GM21423 (cell line): ENCODE results near the gene BORCS8.
A peak's percentile ranks its signal among the peaks of the same experiment; 100 is the strongest.
"Not testable (repeated sequence)": the region's sequence is repeated elsewhere in the genome, so short reads cannot be mapped to it uniquely, and the experiment has no call there.

Experiments
- ATAC-seq: cut with Tn5 transposase; IDR thresholded peaks from one replicate; pipeline ENCODE4 v1.9.1; 2021; ENCODE audit warnings: mild to moderate bottlenecking, moderate library complexity; ENCODE audit not compliant: unreplicated experiment

Gene BORCS8

DNA sequence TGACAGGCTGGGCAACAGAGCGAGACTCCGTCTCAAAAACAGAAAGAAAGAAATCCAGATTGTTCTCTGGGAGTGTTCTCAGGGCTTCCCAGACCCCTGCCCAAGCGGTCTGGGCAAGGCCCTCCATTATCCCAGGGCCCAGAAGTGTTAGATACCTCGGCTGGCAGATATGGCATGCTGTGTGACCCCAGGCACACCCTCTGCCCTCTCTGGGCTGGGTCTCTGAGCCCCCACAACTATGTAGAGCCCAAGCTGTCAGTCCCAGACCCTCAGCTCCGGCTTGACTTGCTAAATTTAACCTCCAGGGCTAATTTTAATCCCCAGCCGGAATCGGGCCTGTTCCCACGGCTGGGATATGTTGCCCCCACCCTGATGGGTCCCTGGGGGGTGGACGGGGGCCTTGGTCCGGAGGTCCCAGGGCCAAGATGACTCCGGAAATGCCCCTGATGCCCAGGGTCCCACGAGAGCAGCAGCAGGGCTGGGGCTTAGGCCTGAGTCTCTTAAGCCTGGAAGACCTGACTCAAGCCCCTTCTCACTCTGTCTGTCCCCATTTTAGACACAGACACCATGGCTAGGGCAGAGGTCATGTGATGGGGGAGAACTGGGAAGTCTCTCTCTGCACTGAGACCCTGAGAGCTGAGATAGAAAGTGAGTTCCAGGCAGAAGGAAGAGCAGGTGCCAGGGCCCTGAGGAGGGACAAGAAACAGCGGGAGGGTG is 39.1 kb downstream of the BORCS8 start:
- no peak for ATAC-seq

DNA sequence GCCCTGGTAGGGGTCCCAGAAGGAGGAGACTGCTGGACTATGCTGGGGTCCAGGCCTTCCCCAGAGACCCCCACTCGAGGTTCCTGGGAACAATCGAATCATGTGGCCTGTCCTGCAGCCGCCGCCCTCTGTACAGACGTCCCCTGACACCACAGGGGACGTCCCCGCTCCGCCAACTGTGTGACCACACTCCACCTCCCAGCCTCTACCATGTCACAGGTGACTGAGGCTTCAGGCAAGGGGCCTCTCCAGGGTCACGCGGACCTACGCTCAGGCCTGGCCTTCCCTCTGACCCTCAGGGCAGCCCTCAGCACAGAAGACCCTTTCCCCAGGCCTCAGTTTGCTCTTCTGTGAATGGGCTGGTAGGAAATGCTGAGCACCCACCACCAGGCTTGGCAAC is 40.5 kb downstream of the BORCS8 start:
- ATAC-seq: peak; percentile 50

DNA sequence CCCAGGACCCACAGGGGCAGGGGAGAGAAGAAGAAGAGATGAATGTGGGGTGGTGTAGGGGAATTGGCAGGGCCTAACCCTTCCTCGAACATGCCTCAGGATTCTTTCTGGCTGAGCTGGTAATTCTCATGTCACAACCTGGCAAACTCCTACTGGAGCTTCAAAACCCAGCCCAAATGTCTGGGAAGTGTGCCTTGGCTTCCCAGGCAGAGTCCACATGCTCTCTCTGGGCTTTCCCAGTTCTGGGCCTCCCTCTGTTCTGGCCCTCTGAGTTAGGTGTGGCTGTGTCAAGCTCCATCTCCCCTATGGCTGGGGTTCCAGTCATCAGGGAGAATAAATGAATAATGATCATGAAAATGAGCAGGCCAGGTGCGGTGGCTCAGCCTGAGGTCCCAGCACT is 42.5 kb downstream of the BORCS8 start:
- ATAC-seq: no peak

DNA sequence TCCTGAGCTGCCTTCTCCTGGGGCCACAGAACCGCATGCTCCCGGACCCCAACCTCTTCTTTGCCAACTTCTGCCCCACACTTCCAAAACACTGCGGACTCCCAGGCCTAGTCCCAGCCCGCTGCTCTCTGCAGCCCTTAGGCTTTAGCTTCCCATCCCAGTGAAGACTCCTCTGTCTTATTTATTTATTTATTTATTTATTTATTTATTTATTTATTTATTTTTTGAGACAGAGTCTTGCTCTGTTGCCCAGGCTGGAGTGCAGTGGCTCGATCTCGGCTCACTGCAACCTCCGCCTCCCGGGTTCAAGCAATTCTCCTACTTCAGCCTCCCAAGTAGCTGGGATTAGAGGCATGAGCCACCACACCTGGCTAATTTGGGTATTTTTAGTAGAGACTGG is 43.4 kb downstream of the BORCS8 start:
- ATAC-seq: not testable (repeated sequence)

DNA sequence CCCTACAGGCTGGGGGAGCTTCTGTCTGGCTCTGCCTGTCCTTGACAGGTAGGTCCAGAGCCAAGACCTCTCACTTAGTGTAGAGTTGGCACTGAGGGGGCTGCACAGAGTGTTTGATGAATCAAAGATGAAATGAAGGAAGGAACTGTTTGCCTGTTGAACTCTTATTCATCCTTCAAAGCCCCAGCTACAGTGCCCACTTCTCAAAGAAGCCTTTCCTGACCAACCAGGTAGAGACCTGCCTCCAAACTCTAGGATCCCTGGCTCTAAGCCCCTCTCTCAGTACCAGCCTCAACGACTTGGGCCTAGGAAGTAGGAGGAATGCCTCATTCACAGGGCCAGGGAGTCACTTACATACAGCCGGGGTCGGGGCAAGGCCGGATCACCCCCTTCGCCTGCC is 44.6 kb downstream of the BORCS8 start:
- ATAC-seq: no peak

DNA sequence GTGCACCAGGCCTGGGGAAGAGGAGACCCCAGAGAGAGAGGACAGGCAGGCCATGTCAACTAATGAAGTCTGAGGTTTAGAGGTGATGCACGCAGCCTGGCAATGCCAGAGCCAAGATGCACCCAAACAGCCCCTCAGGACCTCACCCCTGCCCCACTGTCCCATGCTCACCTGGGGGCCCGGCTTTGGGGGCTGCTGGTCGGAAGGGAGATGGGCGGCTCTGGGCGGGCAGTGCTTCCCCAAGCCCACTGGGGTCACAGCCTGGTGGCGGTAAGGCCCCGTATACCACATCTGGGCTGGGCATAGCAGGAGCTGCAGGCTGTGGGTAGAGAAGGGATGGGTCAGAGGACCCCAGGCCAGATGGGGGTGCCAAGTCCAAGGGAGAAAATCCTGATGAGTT is 45.1 kb downstream of the BORCS8 start:
- ATAC-seq: no peak

DNA sequence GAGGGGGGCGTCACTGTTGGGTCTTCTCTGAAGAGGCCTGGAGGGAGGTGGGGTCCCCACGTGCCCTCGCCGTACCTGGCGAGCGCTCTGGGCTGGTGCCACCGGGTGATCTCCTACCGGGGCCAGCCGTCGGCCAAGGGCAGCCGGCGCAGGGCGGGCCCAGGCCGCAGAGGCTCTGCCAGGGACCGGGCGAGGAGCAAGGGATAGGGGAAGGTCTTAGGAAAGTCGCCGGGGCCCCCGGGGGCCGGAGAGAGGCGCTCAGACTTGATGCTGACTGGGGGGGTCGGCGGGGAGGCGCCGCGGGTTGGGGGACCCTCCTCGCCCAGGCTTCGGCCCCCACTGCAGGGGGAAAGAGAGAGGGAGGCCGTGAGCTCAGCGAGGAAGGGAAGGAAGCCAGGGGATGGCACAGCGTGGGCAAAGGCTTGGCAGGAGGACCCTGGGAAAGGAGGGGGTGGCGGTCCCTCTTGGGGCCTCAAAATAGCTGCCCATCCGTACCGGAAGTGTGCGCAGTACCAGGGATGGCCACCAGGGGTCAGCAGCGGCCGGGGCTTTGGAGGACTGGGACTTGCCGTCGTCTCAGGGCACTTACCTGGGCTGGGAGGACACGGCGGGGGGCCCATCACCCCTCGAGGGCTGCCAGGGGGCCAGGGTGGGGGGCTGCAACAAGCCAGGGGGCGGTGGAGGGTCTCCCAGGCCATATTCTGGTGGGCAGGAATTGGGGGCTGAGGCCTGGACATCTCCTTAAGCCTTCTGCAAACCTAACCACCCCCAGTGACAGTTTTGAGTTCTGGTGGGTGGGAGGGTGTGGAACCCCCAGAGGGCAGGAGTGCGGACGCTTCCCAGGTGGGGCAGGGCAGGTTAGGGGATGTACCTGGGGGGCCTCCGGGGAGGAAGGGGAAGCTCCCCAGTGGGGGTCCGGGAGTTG is 46.0 kb downstream of the BORCS8 start:
- ATAC-seq: no peak

DNA sequence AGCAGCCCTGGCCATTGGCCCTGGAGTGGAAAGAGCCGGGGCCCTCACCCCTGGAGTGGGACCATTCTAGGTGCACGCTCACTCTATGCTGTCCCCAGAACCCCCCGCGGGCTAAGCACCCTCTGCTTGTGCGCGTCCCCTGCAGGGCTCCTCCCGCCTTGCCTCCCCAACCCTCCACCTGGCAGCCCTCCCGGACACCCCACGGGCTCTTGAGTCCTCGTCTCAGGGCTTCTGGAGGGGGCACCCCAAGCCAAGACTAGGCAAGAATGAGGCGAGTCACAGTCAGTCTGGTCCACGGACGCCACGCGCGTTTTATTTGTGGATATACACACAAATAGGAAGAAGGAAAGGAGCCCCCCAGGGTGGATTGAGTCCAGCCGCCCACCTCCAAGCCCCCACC is 46.7 kb downstream of the BORCS8 start:
- ATAC-seq: no peak

DNA sequence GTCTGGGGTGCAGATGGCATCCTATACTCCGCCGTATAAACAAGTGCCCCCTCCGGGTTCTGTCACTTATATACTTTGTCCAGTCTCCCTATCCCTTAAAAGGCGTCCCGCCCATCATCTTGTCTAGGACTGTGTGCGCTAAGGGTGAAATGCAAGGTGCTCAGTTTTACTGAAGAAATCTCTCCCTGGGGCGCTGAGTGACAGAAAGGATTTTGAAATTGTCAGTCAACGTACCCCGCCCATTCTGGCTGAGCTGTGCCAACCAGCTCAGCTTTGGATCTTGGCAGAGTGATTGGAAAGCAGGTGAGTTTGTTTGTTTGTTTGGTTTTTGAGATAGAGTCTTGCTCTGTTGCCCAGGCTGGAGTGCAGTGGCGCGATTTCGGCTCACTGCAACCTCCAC is 49.6 kb downstream of the BORCS8 start:
- ATAC-seq: no peak

DNA sequence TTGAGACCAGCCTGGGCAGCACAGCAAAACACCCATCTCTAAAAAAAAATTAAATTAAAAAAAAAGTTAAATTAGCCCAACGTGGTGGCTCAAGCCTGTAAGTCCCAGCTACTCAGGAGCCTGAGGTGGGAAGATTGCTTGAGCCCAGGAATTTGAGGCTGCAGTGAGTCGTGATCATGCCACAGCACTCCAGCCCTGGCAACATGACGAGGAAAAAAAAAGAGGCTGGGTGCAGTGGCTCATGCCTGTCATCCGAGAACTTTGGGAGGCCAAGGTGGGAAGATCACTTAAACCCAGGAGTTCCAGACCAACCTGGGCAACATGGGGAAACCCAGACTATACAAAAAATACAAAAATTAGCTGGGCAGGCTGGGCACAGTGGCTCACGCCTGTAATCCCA is 51.5 kb downstream of the BORCS8 start:
- ATAC-seq: no peak

DNA sequence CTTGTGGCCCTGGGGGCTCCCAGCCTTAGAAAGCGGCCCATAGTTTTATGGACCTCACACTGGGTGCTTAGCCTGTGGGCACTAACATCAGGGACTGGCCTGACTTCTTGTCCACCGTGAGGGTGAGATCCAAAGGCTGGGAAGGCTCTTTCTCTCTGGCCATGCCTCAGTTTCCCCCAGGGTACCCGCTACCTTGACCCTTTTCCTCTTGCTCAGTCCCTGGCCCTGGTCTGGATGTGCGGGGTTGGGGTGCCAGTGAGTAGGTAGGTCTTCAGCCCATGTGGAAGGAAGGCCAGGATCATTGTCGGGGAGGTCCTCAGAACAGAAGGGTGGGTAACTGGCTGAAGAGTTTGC is 52.1 kb downstream of the BORCS8 start:
- no peak for ATAC-seq

DNA sequence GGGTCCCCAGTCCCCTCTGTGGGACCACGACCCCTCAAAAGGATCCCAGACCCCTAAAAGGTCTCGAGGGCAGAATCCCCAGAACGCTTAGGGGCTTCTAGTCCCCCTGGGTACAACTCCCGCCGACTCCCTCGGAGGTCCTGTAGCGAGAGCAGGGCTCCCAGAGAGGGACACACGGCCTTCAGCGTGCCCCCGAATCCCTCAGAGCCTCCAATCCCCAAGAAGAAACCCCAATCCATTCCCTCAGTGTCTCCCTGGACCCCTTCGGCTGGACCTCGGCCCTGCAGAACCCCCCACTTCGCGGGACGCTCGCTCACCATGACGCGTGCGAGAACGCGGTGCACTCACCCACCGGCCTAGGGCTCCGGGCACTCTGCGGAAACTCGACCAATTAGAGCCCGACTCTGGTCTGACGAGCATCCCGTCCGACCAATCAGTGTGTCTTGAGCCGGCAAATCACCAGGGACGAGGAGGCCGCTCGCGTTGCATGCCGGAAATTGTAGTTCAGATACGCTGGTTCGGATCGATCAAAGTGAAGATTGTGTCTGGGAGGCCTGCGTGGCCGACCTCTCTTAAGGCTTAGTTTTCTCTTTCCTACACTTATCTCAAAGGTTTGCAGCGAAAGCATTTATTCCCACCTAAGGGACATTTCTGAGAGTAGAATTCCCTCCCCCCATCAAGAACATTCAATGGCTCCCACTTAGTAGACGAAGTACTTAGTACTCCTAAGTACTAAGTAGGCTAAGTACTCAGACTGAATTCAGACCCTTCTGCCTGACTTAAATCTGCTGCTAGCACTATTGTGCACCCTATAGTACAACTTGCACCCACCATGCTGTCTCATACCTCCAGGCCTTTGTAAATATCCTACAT is 53.6 kb downstream of the BORCS8 start, which contains the start of gene TMEM161A:
Gene TMEM161A (minus strand): TSS at position 370 of the 873 bp plus-strand sequence. CDS start 50 bp downstream, at position 320.
- peak; percentile 99 for ATAC-seq

DNA sequence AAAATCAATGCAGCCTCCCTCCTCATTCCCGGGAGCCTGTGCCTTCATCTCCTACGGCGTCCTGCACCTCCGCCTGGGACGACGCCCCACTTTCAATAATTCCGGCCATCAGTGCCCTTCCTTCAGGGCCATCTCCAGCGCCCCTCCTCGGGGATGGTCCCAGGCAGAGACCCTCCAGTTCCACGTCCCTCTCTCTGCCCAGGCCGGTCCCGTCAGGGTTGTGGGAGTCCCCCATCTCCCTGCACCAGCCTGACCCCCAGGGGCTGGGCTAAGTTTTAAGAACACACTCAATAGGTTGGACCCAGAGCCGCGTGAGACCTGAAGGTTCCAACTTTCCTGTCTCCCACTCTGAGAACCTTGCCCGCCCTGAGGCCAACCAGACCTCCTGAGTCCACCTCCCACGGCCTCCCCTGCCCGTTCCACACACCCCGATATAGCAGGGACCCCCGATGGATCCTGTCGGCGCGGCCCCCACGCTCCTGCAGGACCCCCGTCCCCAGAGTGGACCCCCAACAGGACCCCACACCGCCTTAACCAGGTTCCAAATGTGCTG is 54.3 kb downstream of the BORCS8 start:
- no peak for ATAC-seq

DNA sequence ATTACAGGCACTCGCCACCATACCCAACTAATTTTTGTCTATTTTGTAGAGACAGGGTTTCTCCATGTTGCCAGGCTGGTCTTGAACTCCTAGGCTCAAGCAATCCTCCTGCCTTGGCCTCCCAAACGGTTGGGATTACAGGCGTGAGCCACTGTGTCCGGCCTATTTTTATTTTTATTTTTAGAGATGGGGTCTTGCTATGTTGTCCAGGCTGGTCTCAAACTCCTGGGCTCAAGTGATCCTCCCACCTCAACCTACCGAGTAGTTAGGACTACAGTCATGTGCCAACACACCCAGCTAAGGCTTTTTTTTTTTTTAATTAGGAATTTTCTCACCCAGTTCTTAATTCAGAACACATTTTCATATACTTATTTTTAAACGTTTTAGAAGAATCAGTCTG is 56.2 kb downstream of the BORCS8 start:
- not testable (repeated sequence) for ATAC-seq

DNA sequence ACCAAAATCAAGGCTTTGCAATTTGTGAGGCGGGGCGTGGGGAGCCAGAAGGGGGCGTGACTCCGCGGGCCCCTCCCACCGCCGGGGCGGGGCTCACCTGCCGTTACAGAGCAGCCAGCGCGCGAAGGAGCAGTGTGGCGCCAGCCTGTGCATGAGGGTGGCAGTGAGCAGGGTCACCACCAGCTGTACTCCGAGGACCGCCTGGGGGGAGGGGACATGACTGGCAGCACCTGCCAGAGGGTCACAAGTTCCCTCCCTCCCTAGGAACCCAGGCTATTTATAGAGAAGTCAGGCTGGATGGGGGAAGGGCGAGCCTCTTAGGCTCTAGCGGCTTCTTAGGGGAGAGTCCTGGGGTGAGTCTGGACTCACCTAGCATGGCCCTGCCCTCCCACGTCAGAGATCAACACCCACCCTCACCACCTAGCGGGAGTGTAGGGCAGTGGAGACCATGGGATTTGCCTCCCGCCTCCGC is 57.2 kb downstream of the BORCS8 start:
- no peak for ATAC-seq

DNA sequence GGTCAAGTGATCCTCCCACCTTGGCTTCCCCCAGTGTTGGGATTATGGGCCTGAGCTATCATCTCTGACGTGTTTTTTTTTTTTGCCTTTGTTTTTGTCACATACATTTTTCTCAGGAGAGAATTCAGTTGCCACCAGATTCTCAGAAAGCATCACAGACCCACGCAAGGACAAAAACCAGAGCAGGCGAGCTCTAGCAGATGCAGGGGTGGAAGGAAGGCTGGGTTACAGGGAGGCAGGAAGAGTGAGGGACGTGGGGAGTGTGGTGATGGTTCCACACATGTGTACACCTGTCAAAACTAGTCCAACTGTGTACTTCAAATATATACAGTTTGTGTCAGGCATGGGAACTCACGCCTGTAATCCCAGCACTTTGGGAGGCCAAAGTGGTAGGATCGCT is 58.0 kb downstream of the BORCS8 start:
- ATAC-seq: no peak

DNA sequence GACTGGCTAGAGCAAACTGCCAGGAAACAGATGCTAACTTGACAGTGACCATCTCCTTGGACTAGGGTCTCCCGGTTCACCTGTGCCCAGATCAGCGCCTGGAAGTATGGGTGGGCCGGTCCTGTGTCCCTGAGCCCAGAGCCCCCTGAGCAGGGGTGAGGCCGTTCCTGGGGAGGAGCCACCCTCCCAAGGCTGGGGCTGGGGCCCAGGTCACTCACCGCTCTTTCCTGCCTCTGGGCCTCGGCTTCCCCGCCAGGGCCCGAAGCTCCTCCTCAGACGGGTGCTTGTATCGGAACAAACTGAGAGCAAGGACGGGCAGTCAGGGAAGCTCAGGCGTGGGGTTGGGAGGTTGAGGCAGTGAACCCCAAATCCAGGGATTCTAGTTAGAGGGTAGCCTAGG is 59.0 kb downstream of the BORCS8 start:
- ATAC-seq: no peak

DNA sequence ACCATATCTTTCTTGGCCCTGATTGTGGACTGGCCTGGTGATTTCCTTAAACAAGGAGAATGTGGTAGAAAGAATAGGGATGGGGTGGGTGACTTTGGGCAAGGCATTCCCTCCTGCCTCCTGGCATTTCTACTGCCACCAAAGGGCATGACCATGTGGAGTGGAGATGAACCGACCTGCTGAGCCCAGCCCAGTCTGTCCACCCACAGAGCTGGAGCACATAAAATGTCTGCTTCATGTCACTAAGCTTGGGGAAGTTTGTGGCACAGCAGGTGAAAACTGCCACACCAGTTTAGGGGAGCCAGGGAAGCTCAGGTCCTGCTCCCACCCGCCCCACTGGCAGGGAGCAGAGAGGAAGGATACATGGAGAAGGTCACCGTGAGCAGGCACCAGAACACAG is 60.0 kb downstream of the BORCS8 start:
- ATAC-seq: no peak
